Measurements from ENCODE around the gene IFT80. TPM values are rescaled to one million over a fixed set of nuclear protein-coding genes. Genes with fewer than 3 reads are reported as not detected.

The IFT80 gene
- total and polyA plus RNA-seq, 2 of the 4 experiments (the other 2 are of a cell fraction), result 15.2 to 16.8 TPM

DNA sequence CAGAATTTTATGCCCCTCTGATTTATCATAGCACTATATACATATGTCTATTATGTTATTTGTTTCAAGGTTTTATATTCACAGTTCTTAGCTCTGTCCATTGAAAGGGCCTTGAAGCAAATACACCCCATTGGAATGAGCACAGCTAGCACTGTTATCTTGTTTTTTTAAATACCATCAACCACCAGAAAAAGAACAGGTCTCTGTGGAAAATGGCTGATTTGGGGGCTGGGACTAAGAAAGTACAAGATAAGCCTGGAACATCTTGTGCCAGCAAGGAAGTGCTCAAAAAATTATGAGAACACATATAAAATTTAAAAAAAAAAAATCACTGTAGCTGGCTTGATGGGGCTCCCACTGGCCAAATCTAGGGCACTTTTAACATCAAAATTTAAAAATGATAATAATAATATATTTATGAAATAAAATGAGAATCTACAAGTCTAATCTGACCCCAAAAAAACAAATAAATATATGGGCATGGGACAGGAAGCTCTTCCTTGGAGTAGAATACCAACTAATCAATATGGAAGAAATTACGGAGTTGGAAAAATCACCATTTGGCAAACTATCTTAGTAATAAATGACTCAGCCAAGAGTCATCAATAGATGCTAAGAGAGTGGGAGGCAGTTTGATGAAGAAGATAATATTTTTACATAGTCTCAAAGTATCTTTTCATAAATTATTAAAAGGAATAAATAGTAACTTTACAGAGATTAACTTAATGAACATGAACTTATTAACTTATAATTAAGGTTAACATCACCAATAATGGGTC lies 20.5 kb downstream of the IFT80 start:
- Histone ChIP-seq H3K23ac (ENCODE audit: low read depth, low read length) (no peak overlapping the region), H4K91ac (ENCODE audit: insufficient read depth, low read depth, low read length) (no peak overlapping the region), H2AK5ac (ENCODE audit: low read depth, low read length) (no peak overlapping the region), H3K4me3 (ENCODE audit: insufficient read depth, low read depth, low read length) (no peak overlapping the region), H2BK15ac (ENCODE audit: low read depth, low read length) (no peak overlapping the region), H3K36me3 (ENCODE audit: control insufficient read depth, insufficient read depth, low read length) (peaks cover 5% of the 10 kb centered on the region), H2AFZ (replicated peaks; ENCODE audit: low read length, poor library complexity) (no peak overlapping the region), H2AK9ac (replicated peaks; ENCODE audit: low read depth, low read length, poor library complexity) (no peak overlapping the region), H3K4me1 (ENCODE audit: control insufficient read depth, insufficient read depth, low read length) (peaks cover 4% of the 10 kb centered on the region), H3K14ac (replicated peaks; ENCODE audit: low read depth, low read length) (no peak overlapping the region), H3K4ac (ENCODE audit: low read depth, low read length) (no peak overlapping the region), H3K9me1 (ENCODE audit: insufficient read depth, low read length) (peaks cover 6% of the 10 kb centered on the region), H4K5ac (ENCODE audit: low read depth, low read length) (no peak overlapping the region), H3K79me1 (ENCODE audit: low read depth in 1 of 2, low read length in 2 of 2) (peaks cover 7 to 11% of the 10 kb centered on the region in 2 experiments), H2BK20ac (ENCODE audit: low read depth, low read length) (no peak overlapping the region), H3K56ac (ENCODE audit: extremely low read depth, insufficient read depth, low read length) (no peak overlapping the region), H3K27ac (ENCODE audit: insufficient read depth, low read length) (no peak overlapping the region), H3K9me3 (ENCODE audit: control insufficient read depth, insufficient read depth, low read length) (no peaks in the 10 kb centered on the region), H4K8ac (ENCODE audit: low read depth in 2 of 2, low read length in 2 of 2) (no peak overlapping the region), H3K4me2 (ENCODE audit: low read depth, low read length) (no peak overlapping the region), H2BK120ac (ENCODE audit: low read depth, low read length) (no peak overlapping the region), H3K27me3 (ENCODE audit: control insufficient read depth, insufficient read depth, low read length) (no peaks in the 10 kb centered on the region), H3K9ac (ENCODE audit: low read depth, low read length) (no peak overlapping the region), H4K20me1 (ENCODE audit: insufficient read depth, low read length) (no peaks in the 10 kb centered on the region), H2BK5ac (ENCODE audit: low read depth, low read length, poor library complexity, severe bottlenecking) (no peak overlapping the region), H3K18ac (ENCODE audit: low read depth, low read length) (no peak overlapping the region)
- ChIA-PET POLR2A (ENCODE audit: unreplicated experiment) (no interaction called here), CTCF (interaction anchor here (0.6 to 0.7 kb wide), 2 partner anchors 9 to 34 kb away, joined by 3 read pairs; no protein-coding TSS in a partner anchor)
- dilution Hi-C loops (cut with HindIII; ENCODE audit: low sequenced_read_pairs, unreplicated experiment) (no loop called here), in situ Hi-C loops (cut with MboI; ENCODE audit: low sequenced_read_pairs) (no loop called here), intact Hi-C loops (cut with micrococcal nuclease) (no loop called here)
- no CpG with 5 or more reads among the region's 1 CpG for WGBS, 2 experiments (ENCODE audit: extremely low coverage in 2 of 2, insufficient read length in 1 of 2)
- no peak for DNase-seq
- no TSS peak for BruUV-seq (replicated peaks)
- TF ChIP-seq FOS (IDR thresholded peaks at IDR 0.05; ENCODE audit: low read depth, low read length) (no peak), BHLHE40 (IDR thresholded peaks at IDR 0.05; ENCODE audit: low read depth, low read length) (no peak), CHD1 (IDR thresholded peaks at IDR 0.05; ENCODE audit: low read depth, low read length) (no peak), CEBPB (IDR thresholded peaks at IDR 0.05; ENCODE audit: low read depth, low read length) (no peak), RFX5 (IDR thresholded peaks at IDR 0.05; ENCODE audit: low read depth, low read length) (no peak), MAFK (IDR thresholded peaks at IDR 0.05; ENCODE audit: low read depth, low read length) (no peak), NFE2L2 (IDR thresholded peaks at IDR 0.05; ENCODE audit: low read depth, low read length) (no peak), SMC3 (IDR thresholded peaks at IDR 0.05; ENCODE audit: low read depth, low read length) (no peak)
- TF ChIP-seq, protein P1, sequence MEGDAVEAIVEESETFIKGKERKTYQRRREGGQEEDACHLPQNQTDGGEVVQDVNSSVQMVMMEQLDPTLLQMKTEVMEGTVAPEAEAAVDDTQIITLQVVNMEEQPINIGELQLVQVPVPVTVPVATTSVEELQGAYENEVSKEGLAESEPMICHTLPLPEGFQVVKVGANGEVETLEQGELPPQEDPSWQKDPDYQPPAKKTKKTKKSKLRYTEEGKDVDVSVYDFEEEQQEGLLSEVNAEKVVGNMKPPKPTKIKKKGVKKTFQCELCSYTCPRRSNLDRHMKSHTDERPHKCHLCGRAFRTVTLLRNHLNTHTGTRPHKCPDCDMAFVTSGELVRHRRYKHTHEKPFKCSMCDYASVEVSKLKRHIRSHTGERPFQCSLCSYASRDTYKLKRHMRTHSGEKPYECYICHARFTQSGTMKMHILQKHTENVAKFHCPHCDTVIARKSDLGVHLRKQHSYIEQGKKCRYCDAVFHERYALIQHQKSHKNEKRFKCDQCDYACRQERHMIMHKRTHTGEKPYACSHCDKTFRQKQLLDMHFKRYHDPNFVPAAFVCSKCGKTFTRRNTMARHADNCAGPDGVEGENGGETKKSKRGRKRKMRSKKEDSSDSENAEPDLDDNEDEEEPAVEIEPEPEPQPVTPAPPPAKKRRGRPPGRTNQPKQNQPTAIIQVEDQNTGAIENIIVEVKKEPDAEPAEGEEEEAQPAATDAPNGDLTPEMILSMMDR (conservative IDR thresholded peaks at IDR 0.05; ENCODE audit: low read depth, low read length), result no peak
- TF ChIP-seq, protein P2, sequence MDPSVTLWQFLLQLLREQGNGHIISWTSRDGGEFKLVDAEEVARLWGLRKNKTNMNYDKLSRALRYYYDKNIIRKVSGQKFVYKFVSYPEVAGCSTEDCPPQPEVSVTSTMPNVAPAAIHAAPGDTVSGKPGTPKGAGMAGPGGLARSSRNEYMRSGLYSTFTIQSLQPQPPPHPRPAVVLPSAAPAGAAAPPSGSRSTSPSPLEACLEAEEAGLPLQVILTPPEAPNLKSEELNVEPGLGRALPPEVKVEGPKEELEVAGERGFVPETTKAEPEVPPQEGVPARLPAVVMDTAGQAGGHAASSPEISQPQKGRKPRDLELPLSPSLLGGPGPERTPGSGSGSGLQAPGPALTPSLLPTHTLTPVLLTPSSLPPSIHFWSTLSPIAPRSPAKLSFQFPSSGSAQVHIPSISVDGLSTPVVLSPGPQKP (IDR thresholded peaks at IDR 0.05; ENCODE audit: borderline replicate concordance, low read depth, low read length), result no peak
- ATAC-seq (ENCODE audit: low read depth), result no peak
